Astrocyte (in vitro differentiated cells and primary cell): Measurements from ENCODE around the gene DYNLT4. TPM values are rescaled to one million over a fixed set of nuclear protein-coding genes. Genes with fewer than 3 reads are reported as not detected.
"Not testable (repeated sequence)": the region's sequence is repeated elsewhere in the genome, so short reads cannot be mapped to it uniquely, and the experiment has no call there.

Source experiments
- DNase-seq: peaks from one replicate; pipeline ENCODE4 v3.0.0-alpha.2; 2010; ENCODE audit warnings: low read depth
- FAIRE-seq: peaks from 2 replicates; lab custom pipeline; 2011; peaks lifted over from hg19 to GRCh38; lab: Jason Lieb, UNC
- H2AFZ ChIP-seq: 2 replicates; pipeline ENCODE4 v1.6.0; 2012; ENCODE audit warnings: low read depth, low read length, inconsistent platforms
- H3K27ac ChIP-seq: 2 replicates; pipeline ENCODE4 v1.5.1; 2011; ENCODE audit warnings: low read depth, low read length, inconsistent platforms
- H3K27me3 ChIP-seq: 2 replicates; pipeline ENCODE4 v1.6.0; 2011; ENCODE audit warnings: low read length, inconsistent platforms; ENCODE audit not compliant: insufficient read depth
- H3K36me3 ChIP-seq: 2 replicates; pipeline ENCODE4 v1.5.1; 2011; ENCODE audit warnings: low read length, inconsistent platforms; ENCODE audit not compliant: insufficient read depth
- H3K4me1 ChIP-seq: 2 replicates; pipeline ENCODE4 v1.5.1; 2011; ENCODE audit warnings: low read length, inconsistent platforms; ENCODE audit not compliant: insufficient read depth
- H3K4me2 ChIP-seq: 2 replicates; pipeline ENCODE4 v1.6.0; 2012; ENCODE audit warnings: low read length, inconsistent platforms
- H3K4me3 ChIP-seq: 2 replicates; pipeline ENCODE4 v1.5.1; 2011; ENCODE audit warnings: low read depth, mild to moderate bottlenecking, low read length, inconsistent platforms; ENCODE audit not compliant: insufficient read depth
- H3K79me2 ChIP-seq: 2 replicates; pipeline ENCODE4 v1.6.0; 2012; ENCODE audit warnings: mild to moderate bottlenecking, low read length, inconsistent platforms; ENCODE audit not compliant: insufficient read depth
- H3K9ac ChIP-seq: 2 replicates; pipeline ENCODE4 v1.6.0; 2012; ENCODE audit warnings: mild to moderate bottlenecking, low read length, inconsistent platforms
- H3K9me3 ChIP-seq: 2 replicates; pipeline ENCODE4 v1.5.1; 2012; ENCODE audit warnings: low read depth, mild to moderate bottlenecking, low read length, inconsistent platforms; ENCODE audit not compliant: insufficient read depth
- H4K20me1 ChIP-seq: 2 replicates; pipeline ENCODE4 v1.6.0; 2012; ENCODE audit warnings: low read length, inconsistent platforms; ENCODE audit not compliant: insufficient read depth
- H3K27ac Mint-ChIP-seq: one replicate; pipeline ENCODE4 v1.8.0; 2021; ENCODE audit warnings: mild to moderate bottlenecking, mixed read lengths; ENCODE audit not compliant: unreplicated experiment
- H3K27me3 Mint-ChIP-seq: one replicate; pipeline ENCODE4 v1.8.0; 2021; ENCODE audit warnings: low read depth, mixed read lengths; ENCODE audit not compliant: unreplicated experiment
- H3K36me3 Mint-ChIP-seq: one replicate; pipeline ENCODE4 v1.8.0; 2021; ENCODE audit warnings: low read depth, mixed read lengths; ENCODE audit not compliant: unreplicated experiment
- H3K4me1 Mint-ChIP-seq: one replicate; pipeline ENCODE4 v1.8.0; 2021; ENCODE audit warnings: low read depth, mixed read lengths; ENCODE audit not compliant: unreplicated experiment
- H3K4me3 Mint-ChIP-seq: one replicate; pipeline ENCODE4 v1.8.0; 2021; ENCODE audit warnings: mild to moderate bottlenecking, moderate library complexity, mixed read lengths; ENCODE audit not compliant: unreplicated experiment
- H3K9me3 Mint-ChIP-seq: one replicate; pipeline ENCODE4 v1.8.0; 2021; ENCODE audit warnings: mild to moderate bottlenecking, mixed read lengths; ENCODE audit not compliant: unreplicated experiment
- EZH2 ChIP-seq: IDR thresholded peaks from 2 replicates; pipeline ENCODE4 v1.6.1; 2012; ENCODE audit warnings: mild to moderate bottlenecking, low read length, inconsistent platforms; ENCODE audit not compliant: insufficient read depth
- total RNA-seq: library from RNA; stranded (reverse); gene quantifications from 2 replicates; pipeline ENCODE4 v1.2.1, GENCODE V29; 2021
- TF ChIP-seq, protein P1 (sequence below): IDR thresholded peaks from 2 replicates; pipeline ENCODE4 v1.5.1; 2011; ENCODE audit warnings: low read depth, mild to moderate bottlenecking, inconsistent platforms, low read length, moderate library complexity; ENCODE audit not compliant: insufficient read depth

DYNLT4 gene
- total RNA-seq, 1 donor from 2014 or later: 0.50 TPM

DNA sequence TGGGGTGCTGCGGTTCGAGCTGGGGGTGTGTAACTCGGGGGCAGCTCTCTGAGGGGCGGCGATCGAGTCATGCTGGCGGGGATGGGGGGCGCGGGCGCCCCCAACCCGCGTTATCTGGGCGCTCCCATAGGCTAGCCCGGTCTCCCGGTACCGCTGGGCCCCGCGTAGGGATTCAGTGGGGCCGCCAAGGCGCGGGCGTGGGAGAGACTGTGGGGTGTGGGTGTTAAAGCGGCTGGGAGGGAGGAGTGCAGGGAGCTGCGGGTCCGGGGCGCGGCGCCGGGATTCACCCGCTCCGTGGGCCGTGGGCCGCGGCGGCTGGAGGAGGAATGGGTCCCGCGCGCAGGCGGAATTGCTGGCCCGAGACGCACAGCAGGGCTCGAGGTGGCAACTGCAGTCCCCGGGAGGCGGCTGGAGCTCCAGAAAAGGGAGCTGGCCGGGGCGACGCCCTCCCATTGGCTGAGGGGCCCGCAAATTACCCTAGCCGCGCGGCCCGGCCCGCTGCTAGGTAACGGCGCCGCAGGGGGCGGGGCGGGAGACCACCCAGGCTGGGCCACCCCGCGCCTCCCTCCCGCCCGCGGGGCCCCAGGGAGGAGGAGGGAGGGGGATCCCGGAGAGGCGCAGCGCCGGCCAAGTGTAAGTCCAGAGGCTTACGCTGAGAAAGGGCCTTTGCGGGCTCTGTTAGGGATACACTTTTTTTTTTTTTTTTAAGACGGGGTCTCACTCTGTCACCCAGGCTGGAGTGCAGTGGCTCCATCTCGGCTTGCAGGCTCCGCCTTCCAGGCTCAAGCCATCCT, 35.9 kb upstream of the DYNLT4 start, which contains the start of gene PTCH2:
Gene PTCH2, minus strand, starts transcription at position 392 of the 794 bp plus-strand sequence. Its CDS starts 321 bp downstream, at position 71.
- peaks cover 2% of the 10 kb centered on the region for H3K36me3 Mint-ChIP-seq
- Histone ChIP-seq H3K79me2 (no peaks in the 10 kb centered on the region), H3K9ac (peak within 1 kb of the TSS; percentile 73), H3K4me1 (peaks cover 4% of the 10 kb centered on the region), H2AFZ (peak within 1 kb of the TSS; percentile 59), H3K4me2 (peak within 1 kb of the TSS; percentile 94), H3K9me3 (no peaks in the 10 kb centered on the region), H3K36me3 (no peaks in the 10 kb centered on the region), H3K27me3 (no peaks in the 10 kb centered on the region), H3K4me3 (peak within 1 kb of the TSS; percentile 51), H4K20me1 (no peaks in the 10 kb centered on the region), H3K27ac (no peak within 1 kb of the TSS)
- DNase-seq (peak; percentile 46), FAIRE-seq (no peak)
- H3K4me1 Mint-ChIP-seq: no peaks in the 10 kb centered on the region
- TF ChIP-seq, protein P1, sequence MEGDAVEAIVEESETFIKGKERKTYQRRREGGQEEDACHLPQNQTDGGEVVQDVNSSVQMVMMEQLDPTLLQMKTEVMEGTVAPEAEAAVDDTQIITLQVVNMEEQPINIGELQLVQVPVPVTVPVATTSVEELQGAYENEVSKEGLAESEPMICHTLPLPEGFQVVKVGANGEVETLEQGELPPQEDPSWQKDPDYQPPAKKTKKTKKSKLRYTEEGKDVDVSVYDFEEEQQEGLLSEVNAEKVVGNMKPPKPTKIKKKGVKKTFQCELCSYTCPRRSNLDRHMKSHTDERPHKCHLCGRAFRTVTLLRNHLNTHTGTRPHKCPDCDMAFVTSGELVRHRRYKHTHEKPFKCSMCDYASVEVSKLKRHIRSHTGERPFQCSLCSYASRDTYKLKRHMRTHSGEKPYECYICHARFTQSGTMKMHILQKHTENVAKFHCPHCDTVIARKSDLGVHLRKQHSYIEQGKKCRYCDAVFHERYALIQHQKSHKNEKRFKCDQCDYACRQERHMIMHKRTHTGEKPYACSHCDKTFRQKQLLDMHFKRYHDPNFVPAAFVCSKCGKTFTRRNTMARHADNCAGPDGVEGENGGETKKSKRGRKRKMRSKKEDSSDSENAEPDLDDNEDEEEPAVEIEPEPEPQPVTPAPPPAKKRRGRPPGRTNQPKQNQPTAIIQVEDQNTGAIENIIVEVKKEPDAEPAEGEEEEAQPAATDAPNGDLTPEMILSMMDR: no peak
- TF ChIP-seq EZH2: no peak
- peak within 1 kb of the TSS; percentile 83 for H3K4me3 Mint-ChIP-seq
- H3K9me3 Mint-ChIP-seq: peaks cover 2% of the 10 kb centered on the region
- peaks cover 4% of the 10 kb centered on the region for H3K27me3 Mint-ChIP-seq
- H3K27ac Mint-ChIP-seq: peak within 1 kb of the TSS; percentile 18

DNA sequence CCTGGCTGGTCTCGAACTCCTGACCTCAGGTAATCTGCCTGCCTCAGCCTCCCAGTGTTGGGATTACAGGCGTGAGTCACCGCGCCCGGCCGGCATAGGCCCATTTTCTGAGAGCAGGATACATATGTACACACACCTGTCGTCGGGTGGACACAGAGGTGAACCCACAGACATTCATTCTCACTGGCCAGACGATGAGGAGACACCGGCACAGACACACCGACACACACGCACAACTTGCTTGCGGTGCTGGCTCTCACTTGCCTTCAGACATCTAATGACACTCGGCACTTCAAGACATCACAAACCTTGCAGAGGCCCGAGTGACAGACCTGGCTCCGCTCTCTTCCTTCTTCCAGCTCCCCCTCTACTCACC, 35.3 kb upstream of the DYNLT4 start:
- Histone ChIP-seq H3K4me3 (peak overlapping the region; percentile 51), H3K4me2 (peak overlapping the region; percentile 94), H3K9me3 (no peaks in the 10 kb centered on the region), H3K27me3 (no peaks in the 10 kb centered on the region), H2AFZ (peak overlapping the region; percentile 59), H3K79me2 (no peaks in the 10 kb centered on the region), H3K9ac (peak overlapping the region; percentile 73), H4K20me1 (no peaks in the 10 kb centered on the region), H3K27ac (no peak overlapping the region), H3K36me3 (no peaks in the 10 kb centered on the region), H3K4me1 (peaks cover 4% of the 10 kb centered on the region)
- peak overlapping the region; percentile 18 for H3K27ac Mint-ChIP-seq
- no peak for FAIRE-seq
- H3K27me3 Mint-ChIP-seq: peaks cover 4% of the 10 kb centered on the region
- H3K4me3 Mint-ChIP-seq: peak overlapping the region; percentile 83
- TF ChIP-seq, protein P1: no peak
- TF ChIP-seq EZH2: no peak
- peaks cover 2% of the 10 kb centered on the region for H3K9me3 Mint-ChIP-seq
- H3K4me1 Mint-ChIP-seq: no peaks in the 10 kb centered on the region
- H3K36me3 Mint-ChIP-seq: peaks cover 1% of the 10 kb centered on the region
- DNase-seq: peak; percentile 13

DNA sequence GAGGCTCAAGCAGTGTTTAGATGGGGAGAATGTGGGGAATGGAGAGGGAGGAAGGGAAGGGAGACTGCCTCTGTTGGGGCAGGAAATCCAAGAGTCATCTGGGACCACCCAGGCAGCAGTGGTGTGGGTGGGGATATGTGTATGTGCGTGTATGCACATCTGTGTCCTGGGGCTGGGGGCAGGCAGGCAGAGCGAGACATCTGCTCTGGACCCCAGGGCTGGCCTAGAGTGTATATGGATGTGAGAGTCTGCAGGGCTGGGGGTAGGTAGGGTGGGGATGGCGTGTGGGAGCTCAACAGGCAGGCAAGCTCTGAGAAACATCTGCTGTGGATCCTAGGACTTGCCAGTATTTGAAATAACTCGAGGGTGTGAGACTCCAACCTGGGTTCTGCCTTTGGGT, 32.4 kb upstream of the DYNLT4 start:
- Histone ChIP-seq H3K4me2 (no peak overlapping the region), H3K4me1 (peaks cover 4% of the 10 kb centered on the region), H4K20me1 (no peaks in the 10 kb centered on the region), H3K27ac (no peak overlapping the region), H2AFZ (no peak overlapping the region), H3K9ac (no peak overlapping the region), H3K79me2 (no peaks in the 10 kb centered on the region), H3K27me3 (no peaks in the 10 kb centered on the region), H3K9me3 (no peaks in the 10 kb centered on the region), H3K4me3 (no peak overlapping the region), H3K36me3 (no peaks in the 10 kb centered on the region)
- H3K27me3 Mint-ChIP-seq: peaks cover 4% of the 10 kb centered on the region
- H3K4me3 Mint-ChIP-seq: no peak overlapping the region
- no peak overlapping the region for H3K27ac Mint-ChIP-seq
- peaks cover 2% of the 10 kb centered on the region for H3K9me3 Mint-ChIP-seq
- H3K4me1 Mint-ChIP-seq: no peaks in the 10 kb centered on the region
- TF ChIP-seq EZH2: no peak
- TF ChIP-seq, protein P1: no peak
- no peaks in the 10 kb centered on the region for H3K36me3 Mint-ChIP-seq
- no peak for DNase-seq
- no peak for FAIRE-seq

DNA sequence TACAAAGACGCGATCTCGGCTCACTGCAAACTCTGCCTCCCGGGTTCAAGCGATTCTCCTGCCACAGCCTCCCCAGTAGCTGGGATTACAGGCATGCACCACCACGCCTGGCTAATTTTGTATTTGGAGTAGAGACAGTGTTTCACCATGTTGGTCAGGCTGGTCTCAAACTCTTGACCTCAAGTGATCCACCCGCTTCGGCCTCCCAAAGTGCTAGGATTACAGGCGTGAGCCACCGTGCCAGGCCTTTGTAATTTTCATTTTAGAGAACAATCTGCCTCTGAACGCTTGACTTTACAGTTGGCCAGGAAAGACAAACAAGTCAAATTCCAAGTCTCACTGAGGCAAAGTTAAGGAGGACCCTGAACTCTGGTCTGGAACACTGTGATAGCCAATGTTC, 31.1 kb upstream of the DYNLT4 start:
- not testable (repeated sequence) for H2AFZ ChIP-seq, H3K36me3 ChIP-seq, H3K4me2 ChIP-seq, H3K36me3 Mint-ChIP-seq, H3K27ac ChIP-seq, FAIRE-seq, H3K27me3 Mint-ChIP-seq, H3K9me3 Mint-ChIP-seq, H3K4me3 ChIP-seq, H3K4me3 Mint-ChIP-seq, H3K9me3 ChIP-seq, H3K9ac ChIP-seq, DNase-seq, H3K4me1 Mint-ChIP-seq, H3K27me3 ChIP-seq, H3K79me2 ChIP-seq, H4K20me1 ChIP-seq, H3K4me1 ChIP-seq, H3K27ac Mint-ChIP-seq
